Measurements from ENCODE around the gene PDE9A.
"Not testable (repeated sequence)": the region's sequence is repeated elsewhere in the genome, so short reads cannot be mapped to it uniquely, and the experiment has no call there.

Gene PDE9A

GRCh38 chr21:42699196-42699595, 45.8 kb downstream of the PDE9A start:
- no peak overlapping the region for H3K4me3 Mint-ChIP-seq
- H3K27me3 Mint-ChIP-seq, result peaks cover 5 to 16% of the 10 kb centered on the region in 2 donors
- H3K36me3 Mint-ChIP-seq, result peaks cover 3 to 6% of the 10 kb centered on the region in 2 donors
- H3K4me1 Mint-ChIP-seq, result no peaks in the 10 kb centered on the region
- ATAC-seq (replicated peaks) (no peak), DNase-seq (no peak)
- H3K9me3 Mint-ChIP-seq, result peaks cover 0 to 2% of the 10 kb centered on the region in 2 donors
- H3K27ac Mint-ChIP-seq, result no peak overlapping the region

GRCh38 chr21:42701706-42702456, 48.5 kb downstream of the PDE9A start:
- Mint-ChIP-seq H3K4me1 (no peaks in the 10 kb centered on the region), H3K36me3 (peaks cover 3 to 6% of the 10 kb centered on the region in 2 donors), H3K4me3 (no peak overlapping the region), H3K27ac (no peak overlapping the region), H3K27me3 (peaks cover 5 to 11% of the 10 kb centered on the region in 2 donors), H3K9me3 (peaks cover 0 to 2% of the 10 kb centered on the region in 2 donors)
- DNase-seq, result no peak
- no peak for ATAC-seq (replicated peaks)

- Mint-ChIP-seq H3K4me3 (no peak overlapping the region), H3K4me1 (no peaks in the 10 kb centered on the region), H3K27ac (no peak overlapping the region), H3K27me3 (peaks cover 5 to 11% of the 10 kb centered on the region in 2 donors), H3K36me3 (peaks cover 3 to 6% of the 10 kb centered on the region in 2 donors), H3K9me3 (peaks cover 0 to 2% of the 10 kb centered on the region in 2 donors)
- DNase-seq (no peak), ATAC-seq (replicated peaks) (no peak)
Observed at GRCh38 chr21:42702720-42703119, 49.3 kb downstream of the PDE9A start.

- Mint-ChIP-seq H3K36me3 (peaks cover 3 to 6% of the 10 kb centered on the region in 2 donors), H3K4me3 (no peak overlapping the region), H3K4me1 (no peaks in the 10 kb centered on the region), H3K27me3 (peaks cover 5 to 11% of the 10 kb centered on the region in 2 donors), H3K27ac (peak overlapping the region; percentile 9), H3K9me3 (peaks cover 0 to 2% of the 10 kb centered on the region in 2 donors)
- ATAC-seq (replicated peaks), result no peak
- DNase-seq, result no peak
Observed at GRCh38 chr21:42703136-42703908, 49.9 kb downstream of the PDE9A start.

GRCh38 chr21:42703965-42704364, 50.5 kb downstream of the PDE9A start:
- no peak overlapping the region for H3K4me3 Mint-ChIP-seq
- H3K27me3 Mint-ChIP-seq, result peaks cover 5 to 11% of the 10 kb centered on the region in 2 donors
- ATAC-seq (replicated peaks), result no peak

GRCh38 chr21:42704861-42705260, 51.4 kb downstream of the PDE9A start:
- H3K9me3 Mint-ChIP-seq, result peaks cover 0 to 4% of the 10 kb centered on the region in 2 donors
- H3K4me3 Mint-ChIP-seq, result no peak overlapping the region
- peaks cover 3 to 6% of the 10 kb centered on the region in 2 donors for H3K36me3 Mint-ChIP-seq
- H3K27ac Mint-ChIP-seq, result no peak overlapping the region
- ATAC-seq (replicated peaks) (no peak), DNase-seq (no peak)
- no peaks in the 10 kb centered on the region for H3K4me1 Mint-ChIP-seq
- H3K27me3 Mint-ChIP-seq, result peaks cover 5 to 11% of the 10 kb centered on the region in 2 donors

More at GRCh38 chr21:42703965-42704364, 50.5 kb downstream of the PDE9A start:
- no peak for DNase-seq
- Mint-ChIP-seq H3K4me1 (no peaks in the 10 kb centered on the region), H3K27ac (no peak overlapping the region), H3K36me3 (peaks cover 3 to 6% of the 10 kb centered on the region in 2 donors), H3K9me3 (peaks cover 0 to 3% of the 10 kb centered on the region in 2 donors)

GRCh38 chr21:42705346-42705745, 51.9 kb downstream of the PDE9A start:
- H3K9me3 Mint-ChIP-seq, result peaks cover 0 to 4% of the 10 kb centered on the region in 2 donors
- peaks cover 5 to 11% of the 10 kb centered on the region in 2 donors for H3K27me3 Mint-ChIP-seq
- H3K36me3 Mint-ChIP-seq, result peaks cover 3 to 6% of the 10 kb centered on the region in 2 donors

GRCh38 chr21:42705746-42706374, 52.4 kb downstream of the PDE9A start:
- H3K4me3 Mint-ChIP-seq, result no peak overlapping the region
- no peak overlapping the region for H3K27ac Mint-ChIP-seq
- peaks cover 3 to 6% of the 10 kb centered on the region in 2 donors for H3K36me3 Mint-ChIP-seq
- H3K9me3 Mint-ChIP-seq, result peaks cover 0 to 4% of the 10 kb centered on the region in 2 donors
- ATAC-seq (replicated peaks) (no peak), DNase-seq (no peak)
- peaks cover 5 to 11% of the 10 kb centered on the region in 2 donors for H3K27me3 Mint-ChIP-seq
- H3K4me1 Mint-ChIP-seq, result no peaks in the 10 kb centered on the region

More at GRCh38 chr21:42705346-42705745, 51.9 kb downstream of the PDE9A start:
- ATAC-seq (replicated peaks) (no peak), DNase-seq (no peak)
- Mint-ChIP-seq H3K27ac (no peak overlapping the region), H3K4me3 (no peak overlapping the region), H3K4me1 (no peaks in the 10 kb centered on the region)

GRCh38 chr21:42706765-42707164, 53.3 kb downstream of the PDE9A start:
- Mint-ChIP-seq H3K27me3 (peaks cover 5 to 11% of the 10 kb centered on the region in 2 donors), H3K4me3 (no peak overlapping the region), H3K4me1 (peaks cover 0 to 1% of the 10 kb centered on the region in 2 donors), H3K9me3 (peaks cover 0 to 4% of the 10 kb centered on the region in 2 donors), H3K36me3 (peaks cover 3 to 6% of the 10 kb centered on the region in 2 donors), H3K27ac (no peak overlapping the region)
- no peak for DNase-seq
- ATAC-seq (replicated peaks), result no peak

GRCh38 chr21:42707207-42707830, 53.9 kb downstream of the PDE9A start:
- Mint-ChIP-seq H3K4me1 (peaks cover 0 to 1% of the 10 kb centered on the region in 2 donors), H3K36me3 (peaks cover 0 to under 1% of the 10 kb centered on the region in 2 donors), H3K4me3 (no peak overlapping the region), H3K27me3 (peaks cover 5 to 11% of the 10 kb centered on the region in 2 donors), H3K27ac (no peak overlapping the region), H3K9me3 (peaks cover 0 to 2% of the 10 kb centered on the region in 2 donors)
- DNase-seq (no peak), ATAC-seq (replicated peaks) (no peak)

GRCh38 chr21:42708107-42708506, 54.7 kb downstream of the PDE9A start:
- no peak for DNase-seq
- Mint-ChIP-seq H3K4me1 (peaks cover 0 to 1% of the 10 kb centered on the region in 2 donors), H3K27me3 (peaks cover 4% of the 10 kb centered on the region in 2 donors), H3K9me3 (peaks cover 0 to 2% of the 10 kb centered on the region in 2 donors), H3K4me3 (no peak overlapping the region), H3K36me3 (no peaks in the 10 kb centered on the region), H3K27ac (no peak overlapping the region)
- ATAC-seq (replicated peaks), result no peak

- H3K27ac Mint-ChIP-seq; H3K4me1 Mint-ChIP-seq; H3K9me3 Mint-ChIP-seq; H3K27me3 Mint-ChIP-seq; H3K36me3 Mint-ChIP-seq; ATAC-seq (replicated peaks); DNase-seq; H3K4me3 Mint-ChIP-seq: not testable (repeated sequence)
Observed at GRCh38 chr21:42708916-42709315, 55.5 kb downstream of the PDE9A start.

GRCh38 chr21:42711667-42712066, 58.2 kb downstream of the PDE9A start:
- Mint-ChIP-seq H3K9me3 (peaks cover 0 to 2% of the 10 kb centered on the region in 2 donors), H3K27ac (no peak overlapping the region), H3K36me3 (no peaks in the 10 kb centered on the region), H3K27me3 (no peaks in the 10 kb centered on the region), H3K4me3 (no peak overlapping the region), H3K4me1 (peaks cover 0 to 1% of the 10 kb centered on the region in 2 donors)
- DNase-seq, result no peak
- ATAC-seq (replicated peaks), result no peak

- not testable (repeated sequence) for H3K27me3 Mint-ChIP-seq; H3K36me3 Mint-ChIP-seq; H3K4me3 Mint-ChIP-seq; H3K4me1 Mint-ChIP-seq; DNase-seq; ATAC-seq (replicated peaks); H3K27ac Mint-ChIP-seq; H3K9me3 Mint-ChIP-seq
Observed at GRCh38 chr21:42715427-42715826, 62.0 kb downstream of the PDE9A start.

All from stimulated activated naive B cell treated with anti-CD40 and anti-IgM and Interleukin-4, amounts not matched to agents 10 μg/mL and 1 μg/mL and 100 μg/mL, for 72 hours (primary cell).